MM.1S (cell line): ENCODE results near the gene CCDC91.

Source experiments
- CTCF ChIP-seq: fragments of 300-600 bp; sonication (generic); IDR thresholded peaks from 2 replicates; pipeline ENCODE4 v1.5.1; 2016; ENCODE audit warnings: antibody characterized with exemption, low read length, mixed read lengths
- EZH2 ChIP-seq: fragments of 300-600 bp; sonication (generic); optimal IDR thresholded peaks from 2 replicates; pipeline ENCODE3; 2017; ENCODE audit warnings: low read depth, mild to moderate bottlenecking, antibody characterized with exemption, low read length, mixed read lengths

GRCh38 chr12:28226705-28227104 is 36.4 kb downstream of the CCDC91 start:
- no peak for TF ChIP-seq CTCF
- no peak for TF ChIP-seq EZH2
